ENCODE data around the gene SLC38A11. TPM values are rescaled to one million over a fixed set of nuclear protein-coding genes. Genes with fewer than 3 reads are reported as not detected.

The SLC38A11 gene
- total RNA-seq, 1 donor from 2014 or later = 0.33 TPM

DNA sequence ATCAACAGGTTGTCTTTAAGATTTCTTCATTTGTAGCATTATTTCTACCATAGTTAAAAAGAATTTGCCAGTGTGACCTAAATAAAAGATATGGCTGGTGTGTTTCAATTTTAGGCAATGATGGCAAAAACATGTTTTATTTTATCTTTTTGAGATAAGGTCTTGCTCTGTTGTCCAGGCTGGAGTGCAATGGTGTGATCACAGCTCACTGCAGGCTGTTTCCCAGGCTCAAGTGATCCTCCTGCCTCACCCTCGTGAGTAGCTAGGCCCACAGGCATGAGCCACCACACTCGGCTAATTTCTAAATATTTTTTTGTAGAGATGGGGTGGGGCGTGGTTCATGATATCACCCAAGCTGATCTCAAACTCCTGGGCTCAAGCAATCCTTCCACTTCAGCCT lies 66.7 kb downstream of the SLC38A11 start:
- Histone ChIP-seq H3K4me3 (no peak overlapping the region), H3K27ac (replicated peaks) (no peak overlapping the region), H3K9me3 (replicated peaks) (no peaks in the 10 kb centered on the region), H3K4me1 (peaks cover 4% of the 10 kb centered on the region), H3K27me3 (ENCODE audit: low read depth) (no peaks in the 10 kb centered on the region), H3K36me3 (no peaks in the 10 kb centered on the region)
- TF ChIP-seq, protein P1, sequence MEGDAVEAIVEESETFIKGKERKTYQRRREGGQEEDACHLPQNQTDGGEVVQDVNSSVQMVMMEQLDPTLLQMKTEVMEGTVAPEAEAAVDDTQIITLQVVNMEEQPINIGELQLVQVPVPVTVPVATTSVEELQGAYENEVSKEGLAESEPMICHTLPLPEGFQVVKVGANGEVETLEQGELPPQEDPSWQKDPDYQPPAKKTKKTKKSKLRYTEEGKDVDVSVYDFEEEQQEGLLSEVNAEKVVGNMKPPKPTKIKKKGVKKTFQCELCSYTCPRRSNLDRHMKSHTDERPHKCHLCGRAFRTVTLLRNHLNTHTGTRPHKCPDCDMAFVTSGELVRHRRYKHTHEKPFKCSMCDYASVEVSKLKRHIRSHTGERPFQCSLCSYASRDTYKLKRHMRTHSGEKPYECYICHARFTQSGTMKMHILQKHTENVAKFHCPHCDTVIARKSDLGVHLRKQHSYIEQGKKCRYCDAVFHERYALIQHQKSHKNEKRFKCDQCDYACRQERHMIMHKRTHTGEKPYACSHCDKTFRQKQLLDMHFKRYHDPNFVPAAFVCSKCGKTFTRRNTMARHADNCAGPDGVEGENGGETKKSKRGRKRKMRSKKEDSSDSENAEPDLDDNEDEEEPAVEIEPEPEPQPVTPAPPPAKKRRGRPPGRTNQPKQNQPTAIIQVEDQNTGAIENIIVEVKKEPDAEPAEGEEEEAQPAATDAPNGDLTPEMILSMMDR (IDR thresholded peaks at IDR 0.05; ENCODE audit: borderline replicate concordance) = no peak
- intact Hi-C loops (cut with micrococcal nuclease) = no loop called here
- no peak for DNase-seq

DNA sequence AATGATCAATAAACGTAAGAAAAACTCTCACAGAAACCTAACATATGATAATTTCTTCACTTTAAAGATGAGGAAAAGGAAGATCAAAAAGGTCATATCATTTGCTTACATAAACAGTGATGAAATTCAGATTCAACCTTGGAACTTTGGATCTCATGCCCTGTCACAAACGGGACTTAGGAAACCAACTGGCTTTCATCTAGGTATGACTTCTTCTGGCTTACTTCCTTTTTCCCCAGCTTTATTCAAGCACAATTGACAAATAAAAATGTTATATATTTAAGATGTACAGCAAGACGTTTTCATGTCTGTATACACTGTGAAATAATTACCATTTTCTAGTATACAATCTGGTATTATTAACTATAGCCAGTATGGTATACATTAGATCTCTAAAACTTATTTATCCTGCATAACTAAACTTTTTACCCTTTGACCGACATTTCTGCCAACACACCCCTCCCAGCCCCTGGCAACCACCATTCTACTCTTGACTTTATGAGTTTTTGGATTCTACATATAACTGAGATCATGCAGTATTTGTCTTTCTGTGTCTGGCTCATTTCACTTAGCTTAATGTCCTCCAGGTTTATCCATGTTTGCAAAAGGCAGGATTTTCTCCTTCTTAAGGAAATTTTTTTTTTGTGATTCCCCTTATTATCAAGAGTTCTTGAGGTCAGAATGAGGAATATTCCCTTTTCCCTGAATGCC lies 67.7 kb downstream of the SLC38A11 start:
- TF ChIP-seq, protein P1 (IDR thresholded peaks at IDR 0.05; ENCODE audit: borderline replicate concordance) = no peak
- intact Hi-C loops (cut with micrococcal nuclease) = no loop called here
- no peaks in the 10 kb centered on the region for H3K36me3 ChIP-seq
- peaks cover 4% of the 10 kb centered on the region for H3K4me1 ChIP-seq
- no peak overlapping the region for H3K4me3 ChIP-seq
- H3K27me3 ChIP-seq (ENCODE audit: low read depth) = no peaks in the 10 kb centered on the region
- DNase-seq = no peak
- no peak overlapping the region for H3K27ac ChIP-seq (replicated peaks)
- no peaks in the 10 kb centered on the region for H3K9me3 ChIP-seq (replicated peaks)

DNA sequence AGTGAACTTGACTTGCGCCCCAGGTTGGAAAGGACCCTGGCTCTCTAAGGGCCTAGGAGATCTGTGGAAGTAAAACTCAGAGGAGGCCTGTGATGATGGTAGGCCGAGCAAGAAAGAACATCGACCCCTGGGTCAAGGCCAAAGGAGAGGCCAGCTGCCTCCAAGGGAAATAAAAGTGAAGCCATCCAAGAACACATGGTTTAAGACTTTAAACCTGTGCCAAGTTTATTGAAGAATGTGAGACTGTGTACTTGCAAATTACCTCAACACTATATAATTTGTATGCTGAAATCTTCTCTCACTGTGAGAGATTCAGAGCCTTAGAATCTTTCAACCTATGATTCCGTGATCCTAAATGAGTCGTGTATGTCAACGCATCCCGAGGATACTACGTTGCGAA lies 73.0 kb downstream of the SLC38A11 start:
- no peaks in the 10 kb centered on the region for H3K4me1 ChIP-seq
- H3K4me3 ChIP-seq = no peak overlapping the region
- no peaks in the 10 kb centered on the region for H3K9me3 ChIP-seq (replicated peaks)
- H3K27ac ChIP-seq (replicated peaks) = no peak overlapping the region
- DNase-seq = no peak
- intact Hi-C loops (cut with micrococcal nuclease) = no loop called here
- H3K36me3 ChIP-seq = no peaks in the 10 kb centered on the region
- H3K27me3 ChIP-seq (ENCODE audit: low read depth) = no peaks in the 10 kb centered on the region
- TF ChIP-seq, protein P1 (IDR thresholded peaks at IDR 0.05; ENCODE audit: borderline replicate concordance) = no peak

DNA sequence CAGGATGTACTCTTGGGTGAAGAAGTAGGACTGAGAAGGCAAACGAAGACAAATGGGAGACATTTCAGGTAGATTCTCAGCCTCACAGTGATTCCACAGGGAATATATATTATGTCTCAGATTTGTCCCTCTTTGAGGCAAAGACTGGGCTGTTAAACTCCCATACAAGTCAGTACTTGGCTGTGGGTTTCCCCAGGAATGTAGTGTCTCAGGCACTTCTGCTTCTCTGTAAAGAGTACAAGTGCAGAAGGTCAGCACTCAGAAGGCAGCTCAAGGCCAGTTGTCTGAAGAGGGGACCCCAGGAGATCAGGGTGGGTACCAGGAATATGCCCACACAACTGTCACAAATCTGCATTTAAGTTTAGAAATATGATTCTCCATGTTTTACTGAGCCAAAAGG lies 73.8 kb downstream of the SLC38A11 start:
- no peak for DNase-seq
- Histone ChIP-seq H3K27ac (replicated peaks) (no peak overlapping the region), H3K9me3 (replicated peaks) (no peaks in the 10 kb centered on the region), H3K4me1 (no peaks in the 10 kb centered on the region), H3K27me3 (ENCODE audit: low read depth) (no peaks in the 10 kb centered on the region), H3K36me3 (no peaks in the 10 kb centered on the region), H3K4me3 (no peak overlapping the region)
- intact Hi-C loops (cut with micrococcal nuclease) = no loop called here
- TF ChIP-seq, protein P1 (IDR thresholded peaks at IDR 0.05; ENCODE audit: borderline replicate concordance) = no peak

DNA sequence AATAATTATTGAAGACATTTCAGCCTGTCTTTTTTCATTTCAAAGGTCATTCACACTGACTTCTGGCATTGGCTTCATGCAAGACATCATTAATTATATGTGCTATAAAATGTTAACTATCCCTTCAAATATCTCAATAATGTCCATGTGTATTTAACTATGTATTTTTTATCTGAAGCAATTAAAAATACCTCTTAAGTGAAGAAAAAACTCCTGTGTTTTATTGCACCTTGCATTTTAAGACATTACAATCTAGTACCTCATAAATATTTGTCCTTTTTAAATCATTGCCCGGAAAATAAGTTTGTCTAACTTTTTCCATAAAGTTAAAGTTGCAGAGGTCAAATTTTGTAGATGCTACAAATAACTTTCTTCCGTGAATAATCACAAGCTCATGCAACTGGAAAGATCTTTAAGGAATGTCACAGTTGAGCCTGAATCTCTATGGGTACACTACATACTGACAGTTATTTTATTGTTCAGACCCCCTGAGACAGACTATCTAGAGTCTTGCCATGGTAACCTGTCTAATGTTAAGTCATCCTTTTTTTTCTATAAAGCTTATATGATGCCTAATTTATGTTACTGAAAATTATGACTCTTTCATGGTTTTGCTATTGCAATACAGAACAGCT lies 75.3 kb downstream of the SLC38A11 start:
- intact Hi-C loops (cut with micrococcal nuclease) = no loop called here
- Histone ChIP-seq H3K9me3 (replicated peaks) (no peaks in the 10 kb centered on the region), H3K36me3 (no peaks in the 10 kb centered on the region), H3K4me1 (no peaks in the 10 kb centered on the region), H3K4me3 (no peak overlapping the region), H3K27ac (replicated peaks) (no peak overlapping the region), H3K27me3 (ENCODE audit: low read depth) (no peaks in the 10 kb centered on the region)
- DNase-seq = no peak
- TF ChIP-seq, protein P1 (IDR thresholded peaks at IDR 0.05; ENCODE audit: borderline replicate concordance) = no peak
